Measurements from ENCODE around the gene RFC2.

The RFC2 gene

GRCh38 chr7:74190259-74190658, 63.9 kb downstream of the RFC2 start:
- DNase-seq (ENCODE audit: low spot score): no peak

- peak; percentile 60 for DNase-seq (ENCODE audit: low spot score)
These were observed 66.1 kb downstream of the RFC2 start for GRCh38 chr7:74187915-74188675.

GRCh38 chr7:74185636-74186035, 68.6 kb downstream of the RFC2 start:
- DNase-seq (ENCODE audit: low spot score): no peak

GRCh38 chr7:74185016-74185415, 69.2 kb downstream of the RFC2 start:
- DNase-seq (ENCODE audit: low spot score): no peak

GRCh38 chr7:74183653-74184450, 70.3 kb downstream of the RFC2 start:
- DNase-seq (ENCODE audit: low spot score): no peak

- no peak for DNase-seq (ENCODE audit: low spot score)
These were observed 71.1 kb downstream of the RFC2 start for GRCh38 chr7:74183142-74183541.

GRCh38 chr7:74182453-74183090, 71.6 kb downstream of the RFC2 start:
- DNase-seq (ENCODE audit: low spot score): no peak

- no peak for DNase-seq (ENCODE audit: low spot score)
These were observed 72.4 kb downstream of the RFC2 start for GRCh38 chr7:74181821-74182220.

Data from hepatic stellate cell (primary cell).